Fibroblast of lung (primary cell): ENCODE measurements around the gene CCDC122.

Experiments
- EZH2 ChIP-seq: IDR thresholded peaks from 2 replicates; pipeline ENCODE4 v1.5.1; 2012; ENCODE audit warnings: low read length, control low read depth, mild to moderate bottlenecking; ENCODE audit errors: missing control alignments
- TF ChIP-seq, protein P1 (sequence below), 2 donors: IDR thresholded peaks in 1 of 2; conservative IDR thresholded peaks in 1 of 2; 1 replicate in 1 of 2; 2 replicates in 1 of 2; pipeline ENCODE4 v1.5.1; 2011 to 2012; ENCODE audit warnings: low read length in 2 of 2, control low read depth in 1 of 2, inconsistent platforms in 1 of 2, low read depth in 1 of 2, mild to moderate bottlenecking in 1 of 2

DNA sequence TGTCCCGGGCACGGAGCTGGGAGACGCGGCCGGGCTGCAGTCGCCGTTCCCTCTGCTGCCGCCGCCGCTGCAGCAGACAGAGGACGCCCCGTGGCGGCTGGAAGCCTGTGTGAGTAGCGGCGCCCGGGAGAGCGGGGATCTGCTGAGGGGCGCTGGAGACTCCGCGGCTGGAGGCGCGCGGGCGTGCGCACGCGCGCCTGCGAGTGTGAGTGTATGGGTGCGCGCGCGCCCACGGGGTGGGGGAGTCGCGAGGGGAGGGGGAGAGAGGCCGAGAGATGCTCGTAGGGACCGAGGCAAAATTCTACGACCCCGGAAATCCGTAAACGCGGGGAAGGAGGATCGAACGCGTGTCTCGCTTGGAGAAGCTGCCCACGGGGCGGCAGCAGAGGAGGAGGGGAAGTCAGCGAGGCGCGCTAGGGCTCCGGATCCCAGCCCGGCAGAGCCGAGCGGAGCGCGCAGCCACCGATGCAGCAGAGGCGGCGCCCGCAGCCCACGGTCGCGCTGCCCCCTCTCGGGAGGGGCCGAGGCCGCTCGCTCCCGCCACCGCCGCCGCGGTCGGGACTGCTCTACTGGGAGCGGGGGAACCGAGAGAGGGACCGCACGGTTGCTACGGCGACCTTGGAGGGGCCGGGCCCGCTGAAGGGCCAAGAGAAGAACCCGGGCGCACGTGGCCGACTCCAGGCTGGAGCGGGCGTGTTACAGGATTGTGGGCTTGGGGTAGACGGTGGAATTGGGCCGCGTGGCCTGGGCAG, 92.6 kb downstream of the CCDC122 start, which contains the start of gene ENOX1:
- TF ChIP-seq, protein P1, sequence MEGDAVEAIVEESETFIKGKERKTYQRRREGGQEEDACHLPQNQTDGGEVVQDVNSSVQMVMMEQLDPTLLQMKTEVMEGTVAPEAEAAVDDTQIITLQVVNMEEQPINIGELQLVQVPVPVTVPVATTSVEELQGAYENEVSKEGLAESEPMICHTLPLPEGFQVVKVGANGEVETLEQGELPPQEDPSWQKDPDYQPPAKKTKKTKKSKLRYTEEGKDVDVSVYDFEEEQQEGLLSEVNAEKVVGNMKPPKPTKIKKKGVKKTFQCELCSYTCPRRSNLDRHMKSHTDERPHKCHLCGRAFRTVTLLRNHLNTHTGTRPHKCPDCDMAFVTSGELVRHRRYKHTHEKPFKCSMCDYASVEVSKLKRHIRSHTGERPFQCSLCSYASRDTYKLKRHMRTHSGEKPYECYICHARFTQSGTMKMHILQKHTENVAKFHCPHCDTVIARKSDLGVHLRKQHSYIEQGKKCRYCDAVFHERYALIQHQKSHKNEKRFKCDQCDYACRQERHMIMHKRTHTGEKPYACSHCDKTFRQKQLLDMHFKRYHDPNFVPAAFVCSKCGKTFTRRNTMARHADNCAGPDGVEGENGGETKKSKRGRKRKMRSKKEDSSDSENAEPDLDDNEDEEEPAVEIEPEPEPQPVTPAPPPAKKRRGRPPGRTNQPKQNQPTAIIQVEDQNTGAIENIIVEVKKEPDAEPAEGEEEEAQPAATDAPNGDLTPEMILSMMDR (conservative IDR thresholded peaks at IDR 0.05 in 1 of 2, IDR thresholded peaks at IDR 0.05 in 1 of 2; ENCODE audit: low read depth in 1 of 2, low read length in 2 of 2): peak in 1 of 2 donors; percentile 5
- no peak for TF ChIP-seq EZH2
